ENCODE data around the gene KRT28. TPM values are rescaled to one million over a fixed set of nuclear protein-coding genes. Genes with fewer than 3 reads are reported as not detected.
"Not testable (repeated sequence)": the region's sequence is repeated elsewhere in the genome, so short reads cannot be mapped to it uniquely, and the experiment has no call there.

Gene KRT28
- total and polyA plus RNA-seq, 2 experiments from 2014 or later = not detected

DNA sequence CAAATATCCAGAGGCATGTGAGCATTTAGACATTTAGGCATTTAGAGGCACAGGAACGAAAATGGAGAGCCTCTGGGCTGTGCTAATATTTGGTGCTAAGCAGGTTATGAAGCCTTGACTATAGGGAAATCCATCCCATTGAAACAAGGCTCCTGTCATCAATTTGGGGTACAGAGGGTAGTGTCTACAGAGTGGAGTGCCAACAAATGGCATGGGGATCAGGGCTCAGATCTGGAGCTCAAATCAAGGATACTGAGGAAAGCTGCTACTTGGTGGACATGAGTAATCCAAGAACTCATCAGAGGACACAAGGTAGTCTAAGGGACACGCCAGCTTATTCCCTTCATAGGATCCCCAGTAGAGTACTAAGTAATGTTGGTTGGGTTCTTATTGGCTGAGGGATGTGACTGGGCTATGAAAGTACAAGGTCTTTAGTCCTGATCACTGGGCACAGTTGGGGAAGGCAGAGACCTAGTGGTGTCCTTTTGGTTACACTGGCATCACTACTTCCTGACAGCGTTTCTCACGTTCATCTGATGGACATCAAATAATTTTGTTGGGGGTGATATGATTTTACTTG, 17.4 kb upstream of the KRT28 start:
- peaks cover 26% of the 10 kb centered on the region for H3K4me1 ChIP-seq (ENCODE audit: insufficient read depth)

DNA sequence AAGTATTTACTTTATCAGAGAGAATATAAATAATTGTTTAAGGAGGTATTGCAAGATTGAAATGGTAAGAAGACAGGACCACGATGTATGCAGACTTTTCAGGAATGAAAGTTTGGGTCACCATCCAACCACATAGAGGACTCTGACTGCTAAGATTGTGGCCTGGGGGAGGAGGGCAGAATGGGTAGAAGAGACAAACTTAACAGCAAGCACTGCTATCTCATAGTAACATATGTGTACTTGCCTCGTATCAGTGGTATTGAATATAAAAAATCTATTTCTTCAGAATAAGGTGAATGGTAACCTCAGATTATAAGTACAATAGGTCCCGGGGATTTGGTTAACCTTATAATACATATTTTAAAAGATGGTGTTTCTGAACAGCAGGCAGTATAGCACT, 16.8 kb upstream of the KRT28 start:
- Histone ChIP-seq H3K9ac (no peak overlapping the region), H3K9me3 (ENCODE audit: low read depth) (no peaks in the 10 kb centered on the region), H3K9me2 (ENCODE audit: insufficient read depth) (no peaks in the 10 kb centered on the region), H3K4me2 (ENCODE audit: unreplicated experiment) (no peak overlapping the region), H3K79me2 (ENCODE audit: insufficient read depth) (peaks cover 30% of the 10 kb centered on the region), H3K4me1 (ENCODE audit: insufficient read depth) (peaks cover 25% of the 10 kb centered on the region), H3K4me3 (no peak overlapping the region), H3K27me3 (replicated peaks; ENCODE audit: insufficient read depth) (no peaks in the 10 kb centered on the region), H3K36me3 (ENCODE audit: low read depth) (peaks cover 12% of the 10 kb centered on the region; the same call in 1 of the 2 replicates), H2AFZ (no peak overlapping the region), H3K27ac (no peak overlapping the region), H3F3A (ENCODE audit: insufficient read depth) (peaks cover 41% of the 10 kb centered on the region), H4K20me1 (ENCODE audit: insufficient read depth) (no peaks in the 10 kb centered on the region)
- TF ChIP-seq EZH2 (IDR thresholded peaks at IDR 0.05; ENCODE audit: insufficient read depth, poor library complexity, severe bottlenecking) = no peak
- no peak for DNase-seq
- in situ Hi-C loops (cut with MboI) = loop anchor here (10.0 kb wide), 1 partner anchor 88 kb away; no protein-coding TSS in a partner anchor
- WGBS, 2 experiments (ENCODE audit: low coverage in 1 of 2, low lambda C conversion rate in 2 of 2, missing lambda C conversion rate in 2 of 2) = 96 to 98% methylated on average over 3 of the region's 3 CpGs

More for the DNA sequence above, 17.4 kb upstream of the KRT28 start:
- in situ Hi-C loops (cut with MboI) = loop anchor here (10.0 kb wide), 1 partner anchor 88 kb away; no protein-coding TSS in a partner anchor
- Histone ChIP-seq H2AFZ (no peak overlapping the region), H3K9me3 (ENCODE audit: low read depth) (no peaks in the 10 kb centered on the region), H3K79me2 (ENCODE audit: insufficient read depth) (peaks cover 35% of the 10 kb centered on the region), H3K9ac (no peak overlapping the region), H3K27me3 (replicated peaks; ENCODE audit: insufficient read depth) (no peaks in the 10 kb centered on the region), H3K9me2 (ENCODE audit: insufficient read depth) (no peaks in the 10 kb centered on the region), H3K27ac (no peak overlapping the region), H4K20me1 (ENCODE audit: insufficient read depth) (no peaks in the 10 kb centered on the region), H3K36me3 (ENCODE audit: low read depth) (peaks cover 12% of the 10 kb centered on the region; the same call in 1 of the 2 replicates), H3K4me2 (ENCODE audit: unreplicated experiment) (peak overlapping the region; percentile 86), H3F3A (ENCODE audit: insufficient read depth) (peaks cover 43% of the 10 kb centered on the region), H3K4me3 (peak overlapping the region; percentile 95)
- WGBS, 2 experiments (ENCODE audit: low coverage in 1 of 2, low lambda C conversion rate in 2 of 2, missing lambda C conversion rate in 2 of 2) = 91 to 93% methylated on average over 4 of the region's 4 CpGs
- DNase-seq = no peak
- TF ChIP-seq EZH2phosphoT487 (IDR thresholded peaks at IDR 0.05; ENCODE audit: insufficient read depth, low read depth) (no peak), EZH2 (IDR thresholded peaks at IDR 0.05; ENCODE audit: insufficient read depth, poor library complexity, severe bottlenecking) (no peak)

DNA sequence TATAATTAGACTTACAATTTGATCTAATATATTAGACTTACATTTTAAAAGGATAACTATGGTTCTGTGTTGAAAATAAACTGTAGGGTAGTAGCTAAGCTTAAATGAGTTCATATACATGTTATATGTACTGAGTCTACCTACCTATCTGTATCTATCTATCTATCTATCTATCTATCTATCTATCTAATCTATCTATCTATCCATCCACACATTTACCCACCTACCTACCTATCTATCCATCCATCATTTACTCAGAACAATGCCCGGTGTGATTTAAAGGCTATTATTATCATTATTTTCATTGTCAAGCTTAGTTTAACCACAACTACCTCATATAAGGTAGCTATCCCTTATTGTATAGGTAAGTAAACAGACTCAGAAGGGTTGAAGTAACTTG, 15.6 kb upstream of the KRT28 start:
- Histone ChIP-seq H3K4me1 (ENCODE audit: insufficient read depth) (peaks cover 16% of the 10 kb centered on the region), H4K20me1 (ENCODE audit: insufficient read depth) (no peaks in the 10 kb centered on the region), H3K27ac (no peak overlapping the region), H3K36me3 (ENCODE audit: low read depth) (peaks cover 12% of the 10 kb centered on the region; the same call in 1 of the 2 replicates), H3K79me2 (ENCODE audit: insufficient read depth) (peaks cover 18% of the 10 kb centered on the region), H3K27me3 (replicated peaks; ENCODE audit: insufficient read depth) (no peaks in the 10 kb centered on the region), H3K4me3 (no peak overlapping the region), H2AFZ (no peak overlapping the region), H3K9me3 (ENCODE audit: low read depth) (no peaks in the 10 kb centered on the region), H3K9me2 (ENCODE audit: insufficient read depth) (no peaks in the 10 kb centered on the region), H3F3A (ENCODE audit: insufficient read depth) (peaks cover 31% of the 10 kb centered on the region), H3K4me2 (ENCODE audit: unreplicated experiment) (no peak overlapping the region), H3K9ac (no peak overlapping the region)
- TF ChIP-seq EZH2 (IDR thresholded peaks at IDR 0.05; ENCODE audit: insufficient read depth, poor library complexity, severe bottlenecking) (no peak), EZH2phosphoT487 (IDR thresholded peaks at IDR 0.05; ENCODE audit: insufficient read depth, low read depth) (no peak)
- in situ Hi-C loops (cut with MboI) = loop anchor here (10.0 kb wide), 1 partner anchor 89 kb away; no protein-coding TSS in a partner anchor
- WGBS, 2 experiments (ENCODE audit: low coverage in 1 of 2, low lambda C conversion rate in 2 of 2, missing lambda C conversion rate in 2 of 2) = 98 to 100% methylated on average over 1 of the region's 1 CpG
- DNase-seq = no peak

DNA sequence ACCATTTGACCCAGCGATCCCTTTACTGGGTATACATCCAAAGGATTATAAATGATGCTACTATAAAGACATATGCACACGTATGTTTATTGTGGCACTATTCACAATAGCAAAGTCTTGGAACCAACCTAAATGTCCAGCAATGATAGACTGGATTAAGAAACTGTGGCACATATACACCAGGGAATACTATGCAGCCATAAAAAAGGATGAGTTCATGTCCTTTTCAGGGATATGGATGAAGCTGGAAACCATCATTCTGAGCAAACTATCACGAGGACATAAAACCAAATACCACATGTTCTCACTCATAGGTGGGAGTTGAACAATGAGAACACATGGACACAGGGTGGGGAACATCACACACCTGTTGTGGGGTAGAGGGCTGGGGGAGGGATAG, 14.9 kb upstream of the KRT28 start:
- H3F3A ChIP-seq (ENCODE audit: insufficient read depth) = peaks cover 31% of the 10 kb centered on the region
- H3K4me1 ChIP-seq (ENCODE audit: insufficient read depth) = peaks cover 17% of the 10 kb centered on the region
- not testable (repeated sequence) for H3K27me3 ChIP-seq (replicated peaks; ENCODE audit: insufficient read depth); H3K9me2 ChIP-seq (ENCODE audit: insufficient read depth); H3K4me2 ChIP-seq (ENCODE audit: unreplicated experiment); H3K9ac ChIP-seq; DNase-seq; H2AFZ ChIP-seq; H4K20me1 ChIP-seq (ENCODE audit: insufficient read depth); H3K4me3 ChIP-seq; H3K9me3 ChIP-seq (ENCODE audit: low read depth); H3K27ac ChIP-seq
- H3K79me2 ChIP-seq (ENCODE audit: insufficient read depth) = peaks cover 11% of the 10 kb centered on the region
- H3K36me3 ChIP-seq (ENCODE audit: low read depth) = peaks cover 12% of the 10 kb centered on the region; the same call in 1 of the 2 replicates
- WGBS, 2 experiments (ENCODE audit: low coverage in 1 of 2, low lambda C conversion rate in 2 of 2, missing lambda C conversion rate in 2 of 2) = 71 to 79% methylated on average over 3 of the region's 3 CpGs
- in situ Hi-C loops (cut with MboI) = loop anchor here (10.0 kb wide), 1 partner anchor 90 kb away; no protein-coding TSS in a partner anchor

Measured in GM23248 (cell line).